ENCODE measurements around the gene PHF19. TPM values are rescaled to one million over a fixed set of nuclear protein-coding genes. Genes with fewer than 3 reads are reported as not detected.

PHF19 gene
- total RNA-seq, 6 experiments from 2014 or later, result 49.1 to 83.4 (median 75.7) TPM

DNA sequence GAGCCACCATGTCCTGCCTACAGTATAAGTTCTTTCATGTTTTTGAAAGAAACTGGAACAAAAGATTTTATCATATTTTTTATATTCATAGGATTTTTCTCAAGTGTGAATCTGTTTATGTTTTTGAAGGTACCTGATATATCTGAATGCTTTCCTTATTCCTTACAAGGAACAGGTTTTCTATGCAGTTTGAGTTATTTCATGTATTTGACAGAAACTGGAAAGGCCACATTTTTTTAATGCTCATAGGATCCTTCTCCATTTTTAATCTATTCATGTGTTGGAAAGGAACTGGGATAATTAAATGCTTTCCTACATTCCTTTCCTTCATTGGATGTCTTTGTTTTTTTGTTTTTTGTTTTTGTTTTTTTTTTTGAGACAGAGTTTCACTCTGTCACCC, 68.1 kb downstream of the PHF19 start:
- Mint-ChIP-seq H3K9me3 (peaks cover 47% of the 10 kb centered on the region), H3K36me3 (ENCODE audit: low read depth) (peaks cover 45% of the 10 kb centered on the region), H3K4me3 (no peak overlapping the region), H3K4me1 (ENCODE audit: low read depth) (peaks cover 10% of the 10 kb centered on the region), H3K27me3 (ENCODE audit: insufficient read depth) (no peaks in the 10 kb centered on the region; the same call in 1 of the 2 replicates), H3K27ac (no peak overlapping the region)
- DNase-seq, result no peak
- TF ChIP-seq, protein P1, sequence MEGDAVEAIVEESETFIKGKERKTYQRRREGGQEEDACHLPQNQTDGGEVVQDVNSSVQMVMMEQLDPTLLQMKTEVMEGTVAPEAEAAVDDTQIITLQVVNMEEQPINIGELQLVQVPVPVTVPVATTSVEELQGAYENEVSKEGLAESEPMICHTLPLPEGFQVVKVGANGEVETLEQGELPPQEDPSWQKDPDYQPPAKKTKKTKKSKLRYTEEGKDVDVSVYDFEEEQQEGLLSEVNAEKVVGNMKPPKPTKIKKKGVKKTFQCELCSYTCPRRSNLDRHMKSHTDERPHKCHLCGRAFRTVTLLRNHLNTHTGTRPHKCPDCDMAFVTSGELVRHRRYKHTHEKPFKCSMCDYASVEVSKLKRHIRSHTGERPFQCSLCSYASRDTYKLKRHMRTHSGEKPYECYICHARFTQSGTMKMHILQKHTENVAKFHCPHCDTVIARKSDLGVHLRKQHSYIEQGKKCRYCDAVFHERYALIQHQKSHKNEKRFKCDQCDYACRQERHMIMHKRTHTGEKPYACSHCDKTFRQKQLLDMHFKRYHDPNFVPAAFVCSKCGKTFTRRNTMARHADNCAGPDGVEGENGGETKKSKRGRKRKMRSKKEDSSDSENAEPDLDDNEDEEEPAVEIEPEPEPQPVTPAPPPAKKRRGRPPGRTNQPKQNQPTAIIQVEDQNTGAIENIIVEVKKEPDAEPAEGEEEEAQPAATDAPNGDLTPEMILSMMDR (IDR thresholded peaks at IDR 0.05), result no peak

DNA sequence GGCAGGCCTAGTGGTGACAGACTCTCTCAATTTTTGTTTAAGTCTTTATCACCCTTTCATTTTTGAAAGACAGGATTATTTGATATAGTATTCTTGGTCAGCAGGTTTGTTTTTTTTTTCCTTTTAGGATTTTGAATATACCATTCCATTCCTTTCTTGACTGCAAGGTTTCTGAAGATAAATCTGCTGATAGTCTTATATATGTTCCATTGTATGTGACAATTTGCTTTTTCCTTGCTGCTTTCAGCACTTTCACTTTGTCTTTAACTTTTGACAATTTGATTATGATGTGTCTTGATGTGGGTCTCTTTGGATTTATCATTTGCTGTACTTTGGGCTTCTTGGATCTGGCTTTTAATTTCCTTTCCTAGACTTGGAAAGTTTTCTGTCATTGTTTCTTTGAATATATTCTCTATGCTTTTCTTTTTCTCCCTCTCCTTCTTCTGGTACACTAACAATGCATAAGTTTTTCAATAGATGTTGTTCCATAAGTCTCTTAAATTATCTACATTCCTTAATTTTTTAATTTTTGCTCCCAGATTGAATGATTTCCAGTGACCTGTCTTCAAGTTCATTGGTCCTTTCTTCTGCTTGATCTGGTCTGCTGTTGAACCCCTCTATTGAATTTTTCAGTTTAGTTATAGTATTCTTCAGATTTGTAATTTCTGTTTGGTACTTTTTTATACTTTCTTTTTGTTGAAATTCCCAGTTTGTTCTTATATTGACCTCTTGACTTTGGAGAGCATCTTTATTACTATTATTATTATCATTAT, 69.2 kb downstream of the PHF19 start:
- no peak for DNase-seq
- H3K9me3 Mint-ChIP-seq, result peaks cover 49% of the 10 kb centered on the region
- TF ChIP-seq, protein P1 (IDR thresholded peaks at IDR 0.05), result no peak

More for the DNA sequence above, 69.2 kb downstream of the PHF19 start:
- Mint-ChIP-seq H3K36me3 (ENCODE audit: low read depth) (peaks cover 47% of the 10 kb centered on the region), H3K4me3 (no peak overlapping the region), H3K4me1 (ENCODE audit: low read depth) (no peaks in the 10 kb centered on the region), H3K27me3 (ENCODE audit: insufficient read depth) (no peaks in the 10 kb centered on the region; the same call in 1 of the 2 replicates), H3K27ac (no peak overlapping the region)

Other genes starting within 250 kb of the PHF19 start
- gene MEGF9, start 162.7 kb downstream of the PHF19 start, total RNA-seq (2021; fragmentation: NEBNext Ultra II Directional; extraction: Animal tissue kit (Norgen Biotek cat#: 25700)), result 1 to 10 TPM; 5.1 to 9.8 (median 8.8) TPM
- 10 to 100 TPM; 61.5 to 73.9 (median 67.7) TPM for gene FBXW2, start 83.8 kb downstream of the PHF19 start, total RNA-seq (2021; fragmentation: NEBNext Ultra II Directional; extraction: Animal tissue kit (Norgen Biotek cat#: 25700))
- gene PSMD5, start 34.3 kb downstream of the PHF19 start, total RNA-seq (2021; fragmentation: NEBNext Ultra II Directional; extraction: Animal tissue kit (Norgen Biotek cat#: 25700)), result 10 to 100 TPM; 56.9 to 63.2 (median 60.1) TPM
- gene TRAF1, start 49.6 kb upstream of the PHF19 start, total RNA-seq (2021; fragmentation: NEBNext Ultra II Directional; extraction: Animal tissue kit (Norgen Biotek cat#: 25700)), result 1 to 10 TPM in 1 of 6 experiments, under 1 TPM in 5; 0.54 to 1.0 (median 0.87) TPM
- gene C5, start 173.1 kb upstream of the PHF19 start, total RNA-seq (2021; fragmentation: NEBNext Ultra II Directional; extraction: Animal tissue kit (Norgen Biotek cat#: 25700)), result 1 to 10 TPM; 1.5 to 2.3 (median 2.1) TPM
- 10 to 100 TPM in 2 of 6 experiments, 1 to 10 TPM in 4; 3.8 to 10.4 (median 8.8) TPM for gene CNTRL, start 197.8 kb upstream of the PHF19 start, total RNA-seq (2021; fragmentation: NEBNext Ultra II Directional; extraction: Animal tissue kit (Norgen Biotek cat#: 25700))